Smooth muscle cell (in vitro differentiated cells): ENCODE data around the gene ME3. TPM values are rescaled to one million over a fixed set of nuclear protein-coding genes. Genes with fewer than 3 reads are reported as not detected.

ENCODE experiments used
- DNase-seq: peaks from one replicate; lab custom pipeline; 2025; ENCODE audit not compliant: unreplicated experiment; lab: John Stamatoyannopoulos, UW
- H2AFZ ChIP-seq: fragments of 200-600 bp; sonication (generic); 2 replicates; pipeline ENCODE4 v1.6.0; 2016; ENCODE audit warnings: antibody characterized with exemption, low read depth, mild to moderate bottlenecking
- H3F3A ChIP-seq: fragments of 200-600 bp; sonication (generic); 2 replicates; pipeline ENCODE4 v1.6.0; 2017; ENCODE audit warnings: antibody characterized with exemption, low read depth
- H3K27ac ChIP-seq: fragments of 200-600 bp; sonication (generic); 2 replicates; pipeline ENCODE4 v1.5.1; 2016; ENCODE audit warnings: low read depth, mild to moderate bottlenecking
- H3K27me3 ChIP-seq: fragments of 200-600 bp; sonication (generic); 2 replicates; pipeline ENCODE4 v1.6.1; 2016; ENCODE audit warnings: low read depth, mild to moderate bottlenecking
- H3K36me3 ChIP-seq: fragments of 200-600 bp; sonication (generic); 2 replicates; pipeline ENCODE4 v1.5.1; 2016; ENCODE audit warnings: low read depth
- H3K4me1 ChIP-seq: fragments of 200-600 bp; sonication (generic); 2 replicates; pipeline ENCODE4 v1.5.1; 2016; ENCODE audit warnings: low read depth
- H3K4me2 ChIP-seq: fragments of 200-600 bp; sonication (generic); 2 replicates; pipeline ENCODE4 v1.6.0; 2016; ENCODE audit warnings: mild to moderate bottlenecking
- H3K4me3 ChIP-seq: fragments of 200-600 bp; sonication (generic); 2 replicates; pipeline ENCODE4 v1.5.1; 2016; ENCODE audit warnings: mild to moderate bottlenecking
- H3K79me2 ChIP-seq: fragments of 200-600 bp; sonication (generic); 2 replicates; pipeline ENCODE4 v1.6.0; 2016; ENCODE audit warnings: low read depth, mild to moderate bottlenecking
- H3K9ac ChIP-seq: fragments of 200-600 bp; sonication (generic); 2 replicates; pipeline ENCODE4 v1.6.0; 2016; ENCODE audit warnings: low read depth
- H3K9me3 ChIP-seq: fragments of 200-600 bp; sonication (generic); replicated peaks from 2 replicates; pipeline ENCODE4 v1.5.1; 2016; ENCODE audit warnings: low read depth
- H4K20me1 ChIP-seq: fragments of 200-600 bp; sonication (generic); 2 replicates; pipeline ENCODE4 v1.6.0; 2016; ENCODE audit warnings: low read depth
- CTCF ChIP-seq: fragments of 200-600 bp; sonication (generic); IDR thresholded peaks from 2 replicates; pipeline ENCODE4 v1.5.1; 2017; ENCODE audit warnings: borderline replicate concordance, mild to moderate bottlenecking, antibody characterized with exemption; ENCODE audit not compliant: insufficient read depth, poor library complexity, severe bottlenecking
- WGBS: methylation state at CpG from one replicate; pipeline ENCODE4 v1.1.7; 2016; ENCODE audit warnings: low lambda C conversion rate; 5-methylcytosine and 5-hydroxymethylcytosine counted together
- polyA plus RNA-seq: library from polyadenylated mRNA; unstranded; fragments of >200 nt; fragmentation: Nextera tagmentation; extraction: Ambion mirVana; gene quantifications from 2 replicates; pipeline ENCODE4 v1.2.1, GENCODE V29; 2016
- total RNA-seq: library from RNA; depleted of rRNA; stranded (reverse); fragments of >200 nt; gene quantifications from 2 replicates; pipeline ENCODE4 v1.2.3, GENCODE V29; 2014

The ME3 gene
- total and polyA plus RNA-seq, 2 experiments from 2014 or later: 4.2 to 8.4 TPM

- no peaks in the 10 kb centered on the region for H3K27me3 ChIP-seq
- DNase-seq: no peak
- WGBS: 96% methylated on average over 5 of the region's 5 CpGs
- H2AFZ ChIP-seq: no peak overlapping the region
- H3K9me3 ChIP-seq: no peaks in the 10 kb centered on the region
- H3K27ac ChIP-seq: no peak overlapping the region
- H3K4me2 ChIP-seq: no peak overlapping the region
- H3K9ac ChIP-seq: no peak overlapping the region
- H3K36me3 ChIP-seq: no peaks in the 10 kb centered on the region
- no peaks in the 10 kb centered on the region for H4K20me1 ChIP-seq
- H3K79me2 ChIP-seq: no peaks in the 10 kb centered on the region
- peaks cover 8% of the 10 kb centered on the region for H3K4me1 ChIP-seq
- TF ChIP-seq CTCF: no peak
- H3K4me3 ChIP-seq: no peak overlapping the region
- H3F3A ChIP-seq: no peaks in the 10 kb centered on the region
Observed at GRCh38 chr11:86463955-86464354, 208.5 kb downstream of the ME3 start.

- Histone ChIP-seq H3K4me1 (peaks cover 11% of the 10 kb centered on the region), H3K36me3 (no peaks in the 10 kb centered on the region), H3K27ac (no peak overlapping the region), H3K79me2 (no peaks in the 10 kb centered on the region), H3K9me3 (no peaks in the 10 kb centered on the region), H3K4me3 (no peak overlapping the region), H3F3A (no peaks in the 10 kb centered on the region), H2AFZ (no peak overlapping the region), H3K27me3 (no peaks in the 10 kb centered on the region), H4K20me1 (no peaks in the 10 kb centered on the region), H3K9ac (no peak overlapping the region), H3K4me2 (no peak overlapping the region)
- no peak for TF ChIP-seq CTCF
- WGBS: 88% methylated on average over 7 of the region's 7 CpGs
- DNase-seq: no peak
Observed at GRCh38 chr11:86463120-86463519, 209.3 kb downstream of the ME3 start.

GRCh38 chr11:86461892-86462291 lies 210.5 kb downstream of the ME3 start:
- no peak overlapping the region for H3K4me2 ChIP-seq
- H4K20me1 ChIP-seq: no peaks in the 10 kb centered on the region
- WGBS: 94% methylated on average over 1 of the region's 1 CpG
- H3K27me3 ChIP-seq: no peaks in the 10 kb centered on the region
- H2AFZ ChIP-seq: no peak overlapping the region
- H3K27ac ChIP-seq: no peak overlapping the region
- no peak overlapping the region for H3K4me3 ChIP-seq
- H3K9ac ChIP-seq: no peak overlapping the region
- no peaks in the 10 kb centered on the region for H3K36me3 ChIP-seq
- peaks cover 11% of the 10 kb centered on the region for H3K4me1 ChIP-seq
- H3K9me3 ChIP-seq: no peaks in the 10 kb centered on the region
- H3K79me2 ChIP-seq: no peaks in the 10 kb centered on the region
- no peak for DNase-seq
- no peaks in the 10 kb centered on the region for H3F3A ChIP-seq
- no peak for TF ChIP-seq CTCF
